Tibial nerve (tissue), 4 donors: ENCODE results near the gene GALNS. TPM values are rescaled to one million over a fixed set of nuclear protein-coding genes. Genes with fewer than 3 reads are reported as not detected.
"Not testable (repeated sequence)": the region's sequence is repeated elsewhere in the genome, so short reads cannot be mapped to it uniquely, and the experiment has no call there.

Source experiments
- DNase-seq, 2 donors: peaks; one replicate each; pipeline ENCODE4 v3.0.0-alpha.2; 2019; ENCODE audit warnings: low spot score in 2 of 2
- H3K27ac ChIP-seq, 4 donors: fragments of 200-600 bp; sonication (generic) in 3 of 4; one replicate each; pipeline ENCODE4 v1.5.1; 2017 to 2019; ENCODE audit warnings: mild to moderate bottlenecking in 1 of 4
- H3K27me3 ChIP-seq, 2 donors: fragments of 200-600 bp; sonication (generic) in 1 of 2; one replicate each; pipeline versions ENCODE4 v1.5.1 to v1.6.0; 2017 to 2019
- H3K36me3 ChIP-seq, 3 donors: fragments of 200-600 bp; sonication (generic); one replicate each; pipeline ENCODE4 v1.5.1; 2018 to 2019
- H3K4me1 ChIP-seq, 4 donors: fragments of 200-600 bp; sonication (generic) in 3 of 4; one replicate each; pipeline ENCODE4 v1.5.1; 2017 to 2019
- H3K4me3 ChIP-seq, 4 donors: fragments of 200-600 bp; sonication (generic) in 3 of 4; one replicate each; pipeline ENCODE4 v1.5.1; 2017 to 2019; ENCODE audit warnings: mild to moderate bottlenecking in 1 of 4, moderate library complexity in 1 of 4
- H3K9me3 ChIP-seq, 4 donors: fragments of 200-600 bp; sonication (generic) in 3 of 4; one replicate each; pipeline ENCODE4 v1.5.1; 2017 to 2019
- CTCF ChIP-seq, 5 experiments: fragments of 200-600 bp in 3 of 5; fragments of 450-650 bp in 2 of 5; sonication (generic) in 3 of 5; IDR thresholded peaks; one replicate each; pipeline ENCODE4 v1.5.1; 2016 to 2019; ENCODE audit warnings: antibody characterized with exemption in 5 of 5, mild to moderate bottlenecking in 3 of 5, moderate library complexity in 2 of 5
- EP300 ChIP-seq, 2 donors: sonication (generic); formaldehyde crosslinking; IDR thresholded peaks; one replicate each; pipeline ENCODE4 v1.6.1; 2017; ENCODE audit warnings: antibody characterized with exemption in 2 of 2, mild to moderate bottlenecking in 1 of 2
- POLR2A ChIP-seq, 2 donors: fragments of 450-650 bp; IDR thresholded peaks; one replicate each; pipeline ENCODE4 v1.6.1; 2017; ENCODE audit warnings: antibody characterized with exemption in 2 of 2, mild to moderate bottlenecking in 2 of 2, moderate library complexity in 2 of 2
- WGBS, 2 donors: methylation state at CpG; one replicate each; pipeline ENCODE4 v1.1.5; 2018; 5-methylcytosine and 5-hydroxymethylcytosine counted together
- total RNA-seq, 4 donors: library from RNA; depleted of rRNA; stranded (reverse); fragments of >200 nt; gene quantifications; one replicate each; pipeline ENCODE4 v1.1.0, GENCODE V29; 2016

The GALNS gene
- total RNA-seq, 4 donors from 2014 or later, result 15.1 to 80.1 (median 43.2) TPM

GRCh38 chr16:88825146-88825545, 31.6 kb downstream of the GALNS start:
- Histone ChIP-seq H3K27me3 (no peaks in the 10 kb centered on the region), H3K4me3 (no peak overlapping the region), H3K36me3 (peaks cover 0 to 98% (median 6%) of the 10 kb centered on the region in 3 donors), H3K9me3 (no peaks in the 10 kb centered on the region), H3K4me1 (no peaks in the 10 kb centered on the region), H3K27ac (no peak overlapping the region)
- TF ChIP-seq EP300 (IDR thresholded peaks at IDR 0.05), result no peak
- no peak for TF ChIP-seq CTCF (IDR thresholded peaks at IDR 0.05)
- no peak for TF ChIP-seq POLR2A (IDR thresholded peaks at IDR 0.05)
- DNase-seq, result no peak
- 83 to 95% methylated on average over 4 to 8 of the region's 12 CpGs for WGBS, 2 donors

GRCh38 chr16:88824256-88825077, 32.3 kb downstream of the GALNS start:
- WGBS, 2 donors, result 86 to 89% methylated on average over 20 to 24 of the region's 33 CpGs
- Histone ChIP-seq H3K4me3 (no peak overlapping the region), H3K27me3 (no peaks in the 10 kb centered on the region), H3K36me3 (peaks cover 0 to 98% (median 6%) of the 10 kb centered on the region in 3 donors), H3K27ac (no peak overlapping the region), H3K4me1 (no peaks in the 10 kb centered on the region), H3K9me3 (no peaks in the 10 kb centered on the region)
- TF ChIP-seq CTCF (IDR thresholded peaks at IDR 0.05) (no peak), POLR2A (IDR thresholded peaks at IDR 0.05) (no peak), EP300 (IDR thresholded peaks at IDR 0.05) (no peak)
- DNase-seq, result no peak

- H3K4me1 ChIP-seq, H3K9me3 ChIP-seq, H3K4me3 ChIP-seq, H3K27ac ChIP-seq, DNase-seq, H3K27me3 ChIP-seq: not testable (repeated sequence)
- H3K36me3 ChIP-seq, result peaks cover 0 to 98% (median 6%) of the 10 kb centered on the region in 3 donors
- WGBS, 2 donors, result 98% methylated on average over 13 to 19 of the region's 31 CpGs
Observed at GRCh38 chr16:88823646-88824045, 33.1 kb downstream of the GALNS start.

- no peak for TF ChIP-seq EP300 (IDR thresholded peaks at IDR 0.05)
- no peak for TF ChIP-seq POLR2A (IDR thresholded peaks at IDR 0.05)
- TF ChIP-seq CTCF (IDR thresholded peaks at IDR 0.05), result no peak
- H3K4me1 ChIP-seq, result no peaks in the 10 kb centered on the region
- 94% methylated on average over 16 to 21 of the region's 24 CpGs for WGBS, 2 donors
- H3K4me3 ChIP-seq, result no peak overlapping the region
- H3K27me3 ChIP-seq, result no peaks in the 10 kb centered on the region
- no peak for DNase-seq
- no peaks in the 10 kb centered on the region for H3K9me3 ChIP-seq
- H3K27ac ChIP-seq, result no peak overlapping the region
- H3K36me3 ChIP-seq, result peaks cover 0 to 94% (median 6%) of the 10 kb centered on the region in 3 donors
Observed at GRCh38 chr16:88822281-88823040, 34.3 kb downstream of the GALNS start.

- Histone ChIP-seq H3K4me3 (no peak overlapping the region), H3K4me1 (no peaks in the 10 kb centered on the region), H3K9me3 (no peaks in the 10 kb centered on the region), H3K36me3 (peaks cover 0 to 92% (median 6%) of the 10 kb centered on the region in 3 donors), H3K27ac (no peak overlapping the region), H3K27me3 (no peaks in the 10 kb centered on the region)
- WGBS, 2 donors, result 88 to 96% methylated on average over 8 to 22 of the region's 22 CpGs
- DNase-seq, result no peak
- TF ChIP-seq CTCF (IDR thresholded peaks at IDR 0.05) (no peak), EP300 (IDR thresholded peaks at IDR 0.05) (no peak), POLR2A (IDR thresholded peaks at IDR 0.05) (no peak)
Observed at GRCh38 chr16:88821168-88821850, 35.4 kb downstream of the GALNS start.
